ENCODE measurements around the gene PNO1. TPM values are rescaled to one million over a fixed set of nuclear protein-coding genes. Genes with fewer than 3 reads are reported as not detected.

The PNO1 gene
- total and polyA plus RNA-seq, 10 of the 15 experiments (the other 5 are each of a cell fraction or from before 2014, with no cell fraction given): 9.7 to 60.2 (median 30.3) TPM

- Histone ChIP-seq H4K20me1 (ENCODE audit: control insufficient read depth, insufficient read depth) (no peaks in the 10 kb centered on the region), H3K27ac (ENCODE audit: control insufficient read depth, insufficient read depth) (no peak overlapping the region), H2AFZ (ENCODE audit: control insufficient read depth, low read depth, low read length) (no peak overlapping the region), H3K36me3 (ENCODE audit: control insufficient read depth in 2 of 2, insufficient read depth in 2 of 2, low read length in 1 of 2) (no peaks in the 10 kb centered on the region), H3K27me3 (replicated peaks in 1 of 2; ENCODE audit: control insufficient read depth in 2 of 2, insufficient read depth in 2 of 2, low read length in 1 of 2) (no peaks in the 10 kb centered on the region), H3K79me2 (ENCODE audit: control insufficient read depth, insufficient read depth, low read length) (no peaks in the 10 kb centered on the region; the same call in none of the 2 replicates), H3K9ac (ENCODE audit: control insufficient read depth, insufficient read depth, low read length) (no peak overlapping the region), H3K4me2 (ENCODE audit: control insufficient read depth, insufficient read depth) (no peak overlapping the region), H3K9me3 (replicated peaks; ENCODE audit: control insufficient read depth, insufficient read depth, low read length) (no peaks in the 10 kb centered on the region), H3K4me1 (ENCODE audit: control insufficient read depth, insufficient read depth, low read length) (peaks cover 26% of the 10 kb centered on the region), H3K4me3 (no peak overlapping the region)
- POLR2A ChIA-PET: no interaction called here
- no TSS peak for BruUV-seq (replicated peaks)
- RAD21 ChIA-PET (ENCODE audit: unreplicated experiment): no interaction called here
- DNase-seq (ENCODE audit: low read depth, low spot score): no peak
- intact Hi-C loops (cut with micrococcal nuclease; ENCODE audit: unreplicated experiment): no loop called here
- SMC1A ChIA-PET (ENCODE audit: uncharacterized antibody, unreplicated experiment): interaction anchor here (0.9 to 1.8 kb wide), 5 partner anchors 32 to 264 kb away, joined by 3 to 6 read pairs (median 3); partner anchors contain the start of gene PNO1
- TF ChIP-seq IKZF1 (conservative IDR thresholded peaks at IDR 0.05): no peak
- TF ChIP-seq ZZZ3 (IDR thresholded peaks at IDR 0.05; ENCODE audit: control insufficient read depth, insufficient read length, low read depth): no peak
- no peak for TF ChIP-seq E4F1 (IDR thresholded peaks at IDR 0.05; ENCODE audit: borderline replicate concordance, partially characterized antibody)
- TF ChIP-seq BACH1 (IDR thresholded peaks at IDR 0.05; ENCODE audit: borderline replicate concordance): no peak
- TF ChIP-seq TCF3 (IDR thresholded peaks at IDR 0.05; ENCODE audit: borderline replicate concordance, insufficient read depth, low read depth, low read length): no peak
- no peak for TF ChIP-seq LARP7 (IDR thresholded peaks at IDR 0.05)
- in situ Hi-C loops (cut with MboI): no loop called here
- no peak for FAIRE-seq
- CTCF ChIA-PET: interaction anchor here (1.3 to 6.2 kb wide), 3 partner anchors 59 to 157 kb away, joined by 3 to 130 read pairs (median 48); no protein-coding TSS in a partner anchor
- WGBS (ENCODE audit: insufficient coverage, insufficient replicate concordance, low lambda C conversion rate, missing lambda C conversion rate): 99% methylated on average over 5 of the region's 5 CpGs
- ATAC-seq: no peak
These were observed 31.9 kb upstream of the PNO1 start for GRCh38 chr2:68125821-68126220.

Measured in GM12878 (cell line).